Stimulated activated CD8-positive, alpha-beta memory T cell treated with anti-CD3 and anti-CD28 coated beads, Interleukin-15, amount 100 ng/mL, for 4 hours (primary cell): ENCODE results near the gene TMEM80.
"Not testable (repeated sequence)": the region's sequence is repeated elsewhere in the genome, so short reads cannot be mapped to it uniquely, and the experiment has no call there.

Experiments
- DNase-seq, 2 donors: peaks; one replicate each; pipeline ENCODE4 v3.0.0-alpha.2; 2020; ENCODE audit warnings: low read depth in 2 of 2

The TMEM80 gene

DNA sequence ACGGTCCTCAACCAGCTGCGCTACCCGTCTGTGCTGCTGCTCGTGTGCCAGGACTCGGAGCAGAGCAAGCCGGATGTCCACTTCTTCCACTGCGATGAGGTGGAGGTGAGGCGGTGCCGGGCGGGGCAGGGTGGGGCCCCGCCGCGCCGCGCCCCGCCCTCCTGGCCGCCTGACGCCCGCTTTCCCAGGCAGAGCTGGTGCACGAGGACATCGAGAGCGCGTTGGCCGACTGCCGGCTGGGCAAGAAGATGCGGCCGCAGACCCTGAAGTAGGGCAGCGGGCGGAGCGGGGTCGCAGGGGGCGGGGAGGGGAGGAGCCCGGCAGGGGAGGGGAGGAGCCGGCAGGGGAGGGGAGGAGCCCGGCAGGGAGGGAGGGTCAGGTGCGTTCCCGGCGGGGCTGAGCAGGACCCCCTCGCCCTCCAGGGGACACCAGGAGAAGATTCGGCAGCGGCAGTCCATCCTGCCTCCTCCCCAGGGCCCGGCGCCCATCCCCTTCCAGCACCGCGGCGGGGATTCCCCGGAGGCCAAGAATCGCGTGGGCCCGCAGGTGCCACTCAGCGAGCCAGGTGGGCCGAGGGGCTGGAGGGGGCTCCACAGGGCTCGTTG lies 25.1 kb downstream of the TMEM80 start:
- DNase-seq: no peak

DNA sequence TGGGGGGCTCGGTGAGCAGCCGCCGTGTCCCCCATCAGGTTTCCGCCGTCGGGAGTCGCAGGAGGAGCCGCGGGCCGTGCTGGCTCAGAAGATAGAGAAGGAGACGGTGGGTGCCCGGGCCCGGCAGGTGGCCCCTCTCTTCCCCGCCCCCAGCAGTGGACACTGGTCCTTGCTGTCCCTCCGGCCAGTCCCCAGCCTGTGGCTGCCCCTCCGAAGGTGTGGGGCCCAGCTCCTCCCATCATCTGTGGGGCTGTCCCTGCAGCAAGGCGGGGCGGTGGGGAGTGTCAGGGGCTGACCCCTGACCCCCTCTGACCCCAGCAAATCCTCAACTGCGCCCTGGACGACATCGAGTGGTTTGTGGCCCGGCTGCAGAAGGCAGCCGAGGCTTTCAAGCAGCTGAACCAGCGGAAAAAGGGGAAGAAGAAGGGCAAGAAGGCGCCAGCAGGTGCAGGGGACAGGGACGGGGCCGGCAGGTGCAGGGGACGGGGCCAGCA lies 25.7 kb downstream of the TMEM80 start:
- no peak for DNase-seq

DNA sequence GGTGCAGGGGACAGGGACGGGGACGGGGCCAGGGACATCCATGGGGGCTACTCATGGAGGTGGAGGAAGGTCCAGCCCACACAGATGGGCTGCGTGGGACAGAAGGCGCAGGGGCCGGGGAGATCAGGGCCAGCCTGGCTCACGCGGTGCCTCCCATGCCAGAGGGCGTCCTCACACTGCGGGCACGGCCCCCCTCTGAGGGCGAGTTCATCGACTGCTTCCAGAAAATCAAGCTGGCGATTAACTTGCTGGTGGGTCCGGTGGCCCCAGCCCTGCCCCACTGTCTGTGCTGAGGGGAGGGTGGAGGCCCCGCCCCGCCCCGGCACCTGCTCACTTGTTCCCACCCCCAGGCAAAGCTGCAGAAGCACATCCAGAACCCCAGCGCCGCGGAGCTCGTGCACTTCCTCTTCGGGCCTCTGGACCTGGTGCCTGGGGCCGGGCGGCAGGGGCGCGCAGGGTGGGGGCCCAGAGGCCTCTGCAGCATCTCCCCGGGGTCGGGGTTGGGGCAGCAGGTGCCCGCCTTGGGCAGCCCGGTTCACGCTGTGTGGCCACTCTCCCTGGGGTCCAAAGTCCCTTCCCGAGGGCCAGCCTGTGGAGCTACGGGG lies 26.2 kb downstream of the TMEM80 start:
- DNase-seq: no peak

DNA sequence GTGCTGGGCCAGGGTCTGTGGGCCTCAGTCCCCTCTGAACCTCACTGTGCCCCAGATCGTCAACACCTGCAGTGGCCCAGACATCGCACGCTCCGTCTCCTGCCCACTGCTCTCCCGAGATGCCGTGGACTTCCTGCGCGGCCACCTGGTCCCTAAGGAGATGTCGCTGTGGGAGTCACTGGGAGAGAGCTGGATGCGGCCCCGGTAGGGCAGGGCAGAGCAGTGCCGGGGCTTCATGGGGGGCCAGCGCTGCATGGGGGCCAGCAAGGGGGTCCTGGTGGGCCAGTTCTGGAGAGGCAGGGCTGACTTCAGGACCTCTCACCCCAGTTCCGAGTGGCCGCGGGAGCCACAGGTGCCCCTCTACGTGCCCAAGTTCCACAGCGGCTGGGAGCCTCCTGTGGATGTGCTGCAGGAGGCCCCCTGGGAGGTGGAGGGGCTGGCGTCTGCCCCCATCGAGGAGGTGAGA lies 26.8 kb downstream of the TMEM80 start:
- DNase-seq: no peak

DNA sequence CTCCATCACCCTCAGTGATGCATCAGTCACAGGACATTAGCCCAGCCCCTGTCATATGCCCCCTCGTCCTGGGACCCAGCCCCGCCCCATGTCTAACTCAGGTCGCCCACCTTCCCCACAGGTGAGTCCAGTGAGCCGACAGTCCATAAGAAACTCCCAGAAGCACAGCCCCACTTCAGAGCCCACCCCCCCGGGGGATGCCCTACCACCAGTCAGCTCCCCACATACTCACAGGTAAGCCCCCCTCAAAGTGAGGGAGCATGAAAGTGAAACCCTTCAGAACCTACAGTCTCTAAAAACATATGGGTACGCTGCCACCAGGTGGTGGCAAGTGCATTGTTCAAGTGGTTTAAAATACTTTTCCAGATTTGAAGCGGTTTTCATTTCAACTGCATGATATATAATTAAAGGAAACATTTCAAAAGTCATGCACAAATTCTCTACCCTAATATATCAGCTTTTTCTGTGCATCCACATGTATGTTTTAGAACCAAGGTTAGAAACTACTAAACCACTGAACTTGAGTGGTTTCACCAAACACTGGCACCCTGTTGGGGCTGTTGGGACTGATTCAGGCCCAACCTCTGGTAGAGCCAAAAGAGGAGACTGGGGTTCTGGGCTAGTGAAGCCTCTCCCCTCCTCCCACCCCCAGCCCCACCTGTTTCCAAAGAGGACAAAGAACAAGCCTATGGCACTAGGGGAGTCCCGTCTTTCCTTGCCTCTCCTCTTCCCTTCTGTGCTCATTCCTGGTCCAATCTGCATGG lies 27.7 kb downstream of the TMEM80 start:
- peak in 1 of 2 donors; percentile 24 for DNase-seq

DNA sequence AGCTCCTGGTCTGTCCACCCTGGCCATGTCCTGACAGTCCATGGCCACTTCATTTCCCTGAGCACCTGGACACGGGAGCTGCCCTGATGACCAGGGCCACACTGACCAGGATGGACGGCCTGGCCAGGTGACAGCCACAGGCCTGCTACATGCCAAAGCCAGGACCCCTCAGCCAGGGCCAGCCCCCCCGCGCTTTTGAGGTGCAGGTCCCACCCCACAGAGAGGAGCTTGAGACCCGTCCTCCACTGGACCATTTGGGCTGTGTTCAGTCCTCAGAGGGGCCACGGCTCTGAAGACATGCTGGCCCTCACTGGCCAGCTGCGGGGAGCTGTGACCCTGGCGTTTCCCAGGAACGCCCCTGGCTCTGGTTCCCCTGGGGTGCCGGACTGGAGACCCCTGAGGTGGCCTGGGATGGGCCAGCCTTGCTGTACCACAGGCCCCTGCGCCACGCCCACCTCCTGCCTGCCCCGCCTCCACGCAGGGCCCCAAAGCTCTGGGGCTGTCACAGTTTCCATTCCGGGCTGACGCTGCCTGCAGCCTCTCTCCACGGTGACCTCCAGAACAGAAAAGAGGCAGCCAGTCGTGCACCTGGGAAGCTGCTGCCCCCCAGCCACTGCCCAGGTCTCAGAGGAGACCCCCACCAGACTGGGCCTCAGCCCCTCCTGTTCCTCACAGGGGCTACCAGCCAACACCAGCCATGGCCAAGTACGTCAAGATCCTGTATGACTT lies 28.6 kb downstream of the TMEM80 start:
- DNase-seq: no peak

DNA sequence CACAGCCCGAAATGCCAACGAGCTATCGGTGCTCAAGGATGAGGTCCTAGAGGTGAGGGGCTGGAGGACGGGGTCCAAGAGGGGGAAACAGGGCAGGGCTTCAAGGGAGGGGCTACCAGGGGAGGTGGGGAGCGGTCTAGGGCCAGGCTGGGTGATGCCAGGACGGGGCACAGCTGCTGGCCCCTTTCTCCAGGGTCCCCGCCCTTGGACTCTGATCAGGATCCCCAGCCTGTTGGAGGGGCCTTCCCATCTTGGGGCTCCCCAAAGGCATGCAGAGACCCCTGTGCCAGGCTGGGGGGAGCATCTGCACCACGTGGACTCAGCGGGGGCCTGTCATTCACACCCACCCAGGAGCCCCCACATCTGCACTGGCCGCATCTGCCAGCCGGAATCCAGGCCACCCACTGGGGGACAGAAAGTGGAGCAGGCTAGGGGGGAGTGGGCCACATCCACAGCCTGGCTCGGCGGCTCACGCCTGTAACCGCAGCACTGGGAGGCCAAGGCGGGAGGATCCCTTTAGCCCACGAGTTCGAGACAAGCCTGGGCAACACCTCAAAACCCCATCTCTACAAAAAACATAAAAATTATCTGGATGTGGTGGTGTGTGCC lies 29.3 kb downstream of the TMEM80 start:
- no peak for DNase-seq

DNA sequence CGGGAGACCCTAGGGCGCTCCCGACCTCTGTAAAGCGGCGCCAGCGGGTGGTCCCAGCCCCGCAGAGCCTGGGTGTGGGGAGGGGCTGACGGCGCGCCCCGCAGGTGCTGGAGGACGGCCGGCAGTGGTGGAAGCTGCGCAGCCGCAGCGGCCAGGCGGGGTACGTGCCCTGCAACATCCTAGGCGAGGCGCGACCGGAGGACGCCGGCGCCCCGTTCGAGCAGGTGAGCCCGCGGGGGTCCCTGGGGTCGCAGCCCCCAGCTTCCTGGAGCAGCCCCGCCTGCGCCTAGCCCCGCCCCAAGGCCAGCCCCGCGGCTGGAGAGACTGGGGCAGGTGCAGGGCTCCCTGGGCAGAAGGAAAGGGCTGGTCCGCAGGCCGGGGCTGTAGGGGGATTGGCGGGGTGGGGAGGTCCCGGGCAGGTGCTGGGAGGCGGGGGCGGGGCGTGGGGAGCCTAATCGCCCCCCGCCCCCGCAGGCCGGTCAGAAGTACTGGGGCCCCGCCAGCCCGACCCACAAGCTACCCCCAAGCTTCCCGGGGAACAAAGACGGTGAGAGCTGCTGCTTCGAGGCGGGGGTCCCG lies 30.1 kb downstream of the TMEM80 start:
- DNase-seq: no peak

DNA sequence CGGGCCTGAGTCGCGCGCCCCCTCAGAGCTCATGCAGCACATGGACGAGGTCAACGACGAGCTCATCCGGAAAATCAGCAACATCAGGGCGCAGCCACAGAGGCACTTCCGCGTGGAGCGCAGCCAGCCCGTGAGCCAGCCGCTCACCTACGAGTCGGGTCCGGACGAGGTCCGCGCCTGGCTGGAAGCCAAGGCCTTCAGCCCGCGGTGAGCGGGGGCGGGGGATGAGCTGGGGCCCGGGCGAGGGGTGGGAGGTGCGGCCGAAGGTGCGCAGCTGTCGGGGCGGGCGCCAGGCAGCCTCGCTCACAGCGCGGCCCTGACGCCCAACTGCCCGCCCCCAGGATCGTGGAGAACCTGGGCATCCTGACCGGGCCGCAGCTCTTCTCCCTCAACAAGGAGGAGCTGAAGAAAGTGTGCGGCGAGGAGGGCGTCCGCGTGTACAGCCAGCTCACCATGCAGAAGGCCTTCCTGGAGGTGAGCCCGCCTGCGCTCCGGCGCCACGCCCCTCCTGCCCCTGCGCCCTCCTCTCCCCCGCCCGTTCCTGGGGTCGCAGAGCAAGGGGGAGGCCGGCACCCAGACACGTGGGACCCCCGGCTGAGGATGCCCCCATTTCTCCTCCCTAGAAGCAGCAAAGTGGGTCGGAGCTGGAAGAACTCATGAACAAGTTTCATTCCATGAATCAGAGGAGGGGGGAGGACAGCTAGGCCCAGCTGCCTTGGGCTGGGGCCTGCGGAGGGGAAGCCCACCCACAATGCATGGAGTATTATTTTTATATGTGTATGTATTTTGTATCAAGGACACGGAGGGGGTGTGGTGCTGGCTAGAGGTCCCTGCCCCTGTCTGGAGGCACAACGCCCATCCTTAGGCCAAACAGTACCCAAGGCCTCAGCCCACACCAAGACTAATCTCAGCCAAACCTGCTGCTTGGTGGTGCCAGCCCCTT lies 30.9 kb downstream of the TMEM80 start:
- peak; percentile 27 to 28 for DNase-seq

DNA sequence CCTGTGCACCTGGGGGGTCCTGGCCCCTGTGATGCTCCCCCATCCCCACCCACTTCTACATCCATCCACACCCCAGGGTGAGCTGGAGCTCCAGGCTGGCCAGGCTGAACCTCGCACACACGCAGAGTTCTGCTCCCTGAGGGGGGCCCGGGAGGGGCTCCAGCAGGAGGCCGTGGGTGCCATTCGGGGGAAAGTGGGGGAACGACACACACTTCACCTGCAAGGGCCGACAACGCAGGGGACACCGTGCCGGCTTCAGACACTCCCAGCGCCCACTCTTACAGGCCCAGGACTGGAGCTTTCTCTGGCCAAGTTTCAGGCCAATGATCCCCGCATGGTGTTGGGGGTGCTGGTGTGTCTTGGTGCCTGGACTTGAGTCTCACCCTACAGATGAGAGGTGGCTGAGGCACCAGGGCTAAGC lies 31.7 kb downstream of the TMEM80 start:
- no peak for DNase-seq

DNA sequence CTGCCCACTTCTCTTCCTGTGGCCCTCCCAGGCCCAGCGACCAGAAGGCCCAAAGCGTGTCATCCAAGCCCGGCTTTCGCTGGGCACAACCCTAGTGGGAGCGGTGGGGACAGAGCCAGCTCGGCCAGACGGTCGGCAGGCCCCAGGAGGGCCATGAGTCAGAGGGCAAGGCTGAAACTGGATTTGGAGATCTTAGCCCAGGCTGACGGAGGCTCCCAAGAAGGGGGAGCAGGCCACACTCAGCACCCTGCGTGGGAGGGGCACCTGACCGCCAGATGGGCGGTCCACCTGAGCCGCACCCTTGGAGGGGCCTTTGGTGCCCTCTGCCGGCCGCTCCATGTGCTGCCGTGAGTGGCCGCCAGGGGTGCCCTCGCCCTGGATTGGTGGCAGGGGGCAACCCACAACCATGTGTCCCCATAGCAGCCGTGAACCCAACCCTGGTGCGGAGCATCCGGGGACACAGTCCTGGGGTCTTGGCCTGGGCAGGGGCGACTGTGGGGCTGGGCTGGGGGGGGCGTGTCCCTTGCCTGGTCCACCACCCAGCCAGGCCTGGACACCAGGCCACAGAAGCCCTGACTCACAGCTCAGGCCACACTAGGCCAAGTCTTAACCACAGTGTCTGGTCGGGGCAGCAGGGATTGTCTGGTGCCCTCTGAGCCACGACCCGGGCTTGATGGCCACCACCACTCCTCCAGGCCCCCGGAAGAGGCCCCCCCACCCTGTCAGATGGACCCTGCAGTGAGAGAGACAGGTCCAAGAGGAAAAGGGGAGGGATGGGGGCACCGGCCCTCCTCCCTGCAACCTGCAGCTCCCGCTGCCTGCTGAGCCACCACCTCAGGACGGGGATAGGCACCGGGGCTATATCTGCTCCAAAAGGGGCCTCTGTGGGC lies 32.5 kb downstream of the TMEM80 start:
- DNase-seq: peak; percentile 54 to 61

DNA sequence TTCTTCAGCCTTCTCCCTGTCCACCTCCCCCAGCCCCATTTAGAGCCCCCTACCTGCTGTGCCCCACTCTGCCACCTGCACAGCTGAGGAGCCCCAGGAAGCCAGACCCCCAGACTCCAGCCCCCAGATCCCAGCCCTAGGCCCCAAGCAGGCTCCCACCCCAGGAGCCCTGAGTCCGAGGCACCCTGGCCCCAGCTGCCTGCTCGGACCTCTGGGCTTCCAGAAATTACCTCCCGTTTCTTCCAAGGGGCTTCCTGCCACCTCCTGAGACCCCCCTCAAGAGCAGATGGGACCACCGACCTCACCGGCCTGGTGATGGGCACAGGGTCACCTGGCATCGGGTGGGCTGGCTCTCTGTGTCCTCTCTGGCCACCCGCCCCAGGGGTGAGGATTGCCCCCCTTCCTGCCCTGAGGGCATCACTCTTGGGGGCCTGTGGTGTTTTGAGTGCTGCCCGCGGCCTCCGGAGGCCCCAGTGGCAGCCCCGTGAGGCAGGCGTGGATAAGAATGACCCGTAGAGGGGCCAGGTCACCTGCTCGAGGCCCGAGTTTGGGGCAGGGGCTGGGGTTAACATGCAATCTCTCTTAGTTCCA lies 33.4 kb downstream of the TMEM80 start:
- no peak for DNase-seq

DNA sequence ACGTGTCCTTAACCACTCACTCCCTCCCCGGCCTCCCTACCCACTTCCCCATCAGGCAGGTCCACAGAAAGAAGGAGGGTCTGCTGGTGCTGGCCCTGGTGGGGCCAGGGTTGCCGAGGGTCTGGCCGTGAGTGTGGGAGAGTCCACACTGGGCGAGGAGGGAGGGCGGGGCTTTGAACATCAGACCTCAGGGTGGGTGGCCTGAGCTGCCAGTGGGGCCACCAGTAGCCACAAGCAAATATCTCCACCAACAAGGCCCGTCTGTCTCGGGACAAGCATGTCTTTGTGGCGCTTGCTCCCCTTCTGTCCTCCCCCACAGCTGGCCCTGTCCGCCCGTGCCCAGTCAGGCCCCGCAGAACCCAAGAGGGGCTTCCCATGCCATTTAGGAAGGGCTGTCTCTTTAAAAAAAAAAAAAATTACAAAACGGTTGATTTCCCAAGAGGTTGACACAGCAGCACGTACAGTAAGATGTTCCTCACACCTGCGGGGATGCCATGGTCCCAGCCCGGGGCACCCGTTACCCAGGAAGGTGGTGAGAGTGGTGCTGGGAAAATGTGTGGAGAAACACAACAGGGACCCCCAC lies 34.0 kb downstream of the TMEM80 start:
- DNase-seq: no peak

DNA sequence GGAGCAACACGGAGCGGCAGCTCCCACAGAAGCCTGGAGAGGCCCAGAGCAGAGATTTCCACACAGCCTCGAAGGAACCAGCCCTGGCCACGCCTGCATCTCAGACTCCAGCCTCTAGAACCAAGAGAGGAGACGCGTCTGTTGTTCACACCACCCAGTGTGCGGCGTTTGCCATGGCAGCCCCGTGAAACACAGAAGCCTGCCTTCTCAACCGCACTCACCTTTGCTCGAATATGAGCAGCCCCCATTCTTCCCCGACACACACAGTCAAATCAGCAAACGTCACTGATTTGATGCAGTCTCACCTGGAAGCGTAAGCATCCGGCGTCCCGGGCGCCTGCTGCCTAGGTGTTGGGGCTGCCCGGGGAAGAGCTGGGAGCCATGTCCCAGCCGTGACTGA lies 37.5 kb downstream of the TMEM80 start:
- no peak for DNase-seq

DNA sequence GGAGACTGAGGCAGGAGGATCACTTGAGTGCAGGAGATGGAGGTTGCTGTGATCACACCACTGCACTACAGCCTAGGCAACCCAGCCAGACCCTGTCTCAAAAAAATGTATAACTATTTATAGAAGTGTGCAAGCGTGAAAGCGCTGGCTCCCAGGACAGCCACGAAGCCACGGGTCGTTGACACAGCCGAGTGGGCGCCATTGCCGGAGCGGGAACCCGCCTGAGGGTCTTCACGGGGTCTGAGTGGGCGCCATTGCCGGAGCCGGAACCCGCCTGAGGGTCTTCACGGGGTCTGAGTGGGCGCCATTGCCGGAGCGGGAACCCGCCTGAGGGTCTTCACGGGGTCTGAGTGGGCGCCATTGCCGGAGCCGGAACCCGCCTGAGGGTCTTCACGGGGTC lies 38.9 kb downstream of the TMEM80 start:
- not testable (repeated sequence) for DNase-seq

DNA sequence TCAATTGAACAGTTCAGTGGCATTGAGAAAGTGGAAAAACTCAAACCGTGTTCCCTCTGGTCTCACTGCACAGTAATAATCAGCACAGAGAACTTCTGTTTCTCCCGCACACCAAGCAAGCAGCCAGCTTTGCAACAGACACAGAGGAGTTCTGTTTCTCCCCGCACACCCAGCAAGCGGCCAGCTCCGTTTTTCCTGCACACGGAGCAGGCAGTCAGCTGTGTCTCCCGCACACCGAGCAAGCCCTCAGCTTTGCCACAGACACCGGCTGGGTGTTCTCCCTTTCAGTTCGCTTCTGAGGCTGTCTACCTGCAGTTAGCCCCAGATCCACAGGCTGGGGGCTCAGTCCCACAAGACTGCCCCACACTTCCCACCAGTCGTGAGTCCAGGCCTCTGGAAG lies 41.8 kb downstream of the TMEM80 start:
- no peak for DNase-seq

DNA sequence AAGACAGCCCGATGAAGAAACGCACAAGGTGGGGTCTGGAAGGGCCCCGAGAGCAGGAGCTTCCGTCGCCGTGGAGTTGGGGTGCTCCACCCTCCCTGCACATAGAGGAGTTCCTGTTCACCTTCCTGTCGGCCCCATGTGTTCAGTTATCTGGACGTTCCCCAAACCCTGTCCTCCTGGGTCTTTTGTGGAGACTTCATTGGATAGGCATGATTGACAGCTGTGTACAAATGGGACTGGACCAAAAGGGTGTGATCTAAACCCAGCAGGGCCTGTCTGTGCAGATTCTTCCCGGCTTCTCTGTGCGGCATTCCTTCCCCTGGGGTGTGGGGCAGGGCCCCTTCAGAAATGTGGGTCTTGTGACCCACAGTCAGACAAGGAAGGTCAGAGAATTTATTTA lies 42.3 kb downstream of the TMEM80 start:
- not testable (repeated sequence) for DNase-seq

DNA sequence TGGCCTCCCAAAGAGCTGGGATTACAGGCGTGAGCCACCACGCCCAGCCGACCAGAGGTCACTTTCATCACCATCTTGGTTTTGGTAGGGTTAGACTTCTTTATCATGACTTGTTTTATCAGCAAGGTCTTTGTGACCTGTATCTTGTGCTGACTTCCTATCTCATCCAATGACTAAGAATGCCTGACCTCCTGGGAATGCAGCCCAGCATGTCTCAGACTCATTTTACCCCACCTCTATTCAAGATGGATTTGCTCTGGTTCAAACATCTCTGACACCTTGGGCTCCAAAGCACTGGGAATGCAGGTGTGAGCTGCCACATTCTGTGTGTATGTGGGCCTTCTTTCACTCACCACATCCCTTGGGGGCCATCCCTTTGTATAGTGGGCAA lies 46.5 kb downstream of the TMEM80 start:
- no peak for DNase-seq
